ENCODE measurements around the gene FAM120AOS. TPM values are rescaled to one million over a fixed set of nuclear protein-coding genes. Genes with fewer than 3 reads are reported as not detected.

FAM120AOS gene
- total RNA-seq (10 to 100 TPM; 34.8 to 38.8 TPM), total RNA-seq (74.8 to 79.8 reads per million in 2 donors)

- no peaks in the 10 kb centered on the region for H3K9me3 ChIP-seq (ENCODE audit: control insufficient read depth, low read length, poor library complexity, severe bottlenecking)
- Mint-ChIP-seq H3K27me3 (no peaks in the 10 kb centered on the region), H3K36me3 (ENCODE audit: low read depth) (peaks cover 6% of the 10 kb centered on the region), H3K4me3 (peak within 1 kb of the TSS; percentile 99), H3K27ac (peak within 1 kb of the TSS; percentile 97), H3K4me1 (peaks cover 42% of the 10 kb centered on the region)
- peak; percentile 77 for ATAC-seq
- peak; percentile 58 to 81 (median 73) for DNase-seq
These were observed at the start of gene FAM120AOS for GRCh38 chr9:93453047-93453914. TSS of gene FAM120AOS (minus strand) at chr9:93453581. CDS start at chr9:93452709, 872 bp downstream.

- peak overlapping the region; percentile 97 for H3K27ac Mint-ChIP-seq
- H3K9me3 ChIP-seq (ENCODE audit: control insufficient read depth, low read length, poor library complexity, severe bottlenecking): no peaks in the 10 kb centered on the region
- no peak for ATAC-seq
- H3K36me3 Mint-ChIP-seq (ENCODE audit: low read depth): peaks cover 18% of the 10 kb centered on the region
- peak overlapping the region; percentile 96 for H3K4me3 Mint-ChIP-seq
- H3K4me1 Mint-ChIP-seq: peaks cover 48% of the 10 kb centered on the region
- no peaks in the 10 kb centered on the region for H3K27me3 Mint-ChIP-seq
- no peak for DNase-seq
These were observed 48.0 kb upstream of the FAM120AOS start for GRCh38 chr9:93501406-93501805.

- Mint-ChIP-seq H3K36me3 (ENCODE audit: low read depth) (peaks cover 21% of the 10 kb centered on the region), H3K4me3 (peak overlapping the region; percentile 96), H3K27ac (peak overlapping the region; percentile 97), H3K4me1 (peaks cover 49% of the 10 kb centered on the region), H3K27me3 (no peaks in the 10 kb centered on the region)
- no peak for DNase-seq
- no peaks in the 10 kb centered on the region for H3K9me3 ChIP-seq (ENCODE audit: control insufficient read depth, low read length, poor library complexity, severe bottlenecking)
- no peak for ATAC-seq
These were observed 47.4 kb upstream of the FAM120AOS start for GRCh38 chr9:93500571-93501298.

- H3K9me3 ChIP-seq (ENCODE audit: control insufficient read depth, low read length, poor library complexity, severe bottlenecking): no peaks in the 10 kb centered on the region
- peaks cover 17% of the 10 kb centered on the region for H3K36me3 Mint-ChIP-seq (ENCODE audit: low read depth)
- H3K4me3 Mint-ChIP-seq: no peak overlapping the region
- peaks cover 36% of the 10 kb centered on the region for H3K4me1 Mint-ChIP-seq
- ATAC-seq: no peak
- no peaks in the 10 kb centered on the region for H3K27me3 Mint-ChIP-seq
- no peak for DNase-seq
- no peak overlapping the region for H3K27ac Mint-ChIP-seq
These were observed 42.9 kb upstream of the FAM120AOS start for GRCh38 chr9:93496285-93496684.

GRCh38 chr9:93493949-93494348 is 40.6 kb upstream of the FAM120AOS start:
- no peak for ATAC-seq
- peaks cover 12% of the 10 kb centered on the region for H3K36me3 Mint-ChIP-seq (ENCODE audit: low read depth)
- no peak for DNase-seq
- no peaks in the 10 kb centered on the region for H3K27me3 Mint-ChIP-seq
- peaks cover 20% of the 10 kb centered on the region for H3K4me1 Mint-ChIP-seq
- no peak overlapping the region for H3K4me3 Mint-ChIP-seq
- peak overlapping the region; percentile 37 for H3K27ac Mint-ChIP-seq
- H3K9me3 ChIP-seq (ENCODE audit: control insufficient read depth, low read length, poor library complexity, severe bottlenecking): no peaks in the 10 kb centered on the region

GRCh38 chr9:93492327-93492726 is 38.9 kb upstream of the FAM120AOS start:
- peaks cover 30% of the 10 kb centered on the region for H3K4me1 Mint-ChIP-seq

GRCh38 chr9:93491593-93492232 is 38.3 kb upstream of the FAM120AOS start:
- H3K27ac Mint-ChIP-seq: peak overlapping the region; percentile 86
- DNase-seq: no peak
- peaks cover 30% of the 10 kb centered on the region for H3K4me1 Mint-ChIP-seq
- H3K27me3 Mint-ChIP-seq: no peaks in the 10 kb centered on the region
- H3K36me3 Mint-ChIP-seq (ENCODE audit: low read depth): peaks cover 19% of the 10 kb centered on the region
- ATAC-seq: no peak
- H3K4me3 Mint-ChIP-seq: no peak overlapping the region
- H3K9me3 ChIP-seq (ENCODE audit: control insufficient read depth, low read length, poor library complexity, severe bottlenecking): no peaks in the 10 kb centered on the region

More at GRCh38 chr9:93492327-93492726, 38.9 kb upstream of the FAM120AOS start:
- no peaks in the 10 kb centered on the region for H3K9me3 ChIP-seq (ENCODE audit: control insufficient read depth, low read length, poor library complexity, severe bottlenecking)
- DNase-seq (no peak), ATAC-seq (no peak)
- Mint-ChIP-seq H3K36me3 (ENCODE audit: low read depth) (peaks cover 17% of the 10 kb centered on the region), H3K27ac (peak overlapping the region; percentile 49), H3K4me3 (no peak overlapping the region), H3K27me3 (no peaks in the 10 kb centered on the region)

- no peak for ATAC-seq
- H3K27me3 Mint-ChIP-seq: no peaks in the 10 kb centered on the region
- H3K9me3 ChIP-seq (ENCODE audit: control insufficient read depth, low read length, poor library complexity, severe bottlenecking): no peaks in the 10 kb centered on the region
- H3K4me3 Mint-ChIP-seq: no peak overlapping the region
- H3K4me1 Mint-ChIP-seq: peaks cover 29% of the 10 kb centered on the region
- peaks cover 12% of the 10 kb centered on the region for H3K36me3 Mint-ChIP-seq (ENCODE audit: low read depth)
- DNase-seq: no peak
- peak overlapping the region; percentile 39 for H3K27ac Mint-ChIP-seq
These were observed 34.9 kb upstream of the FAM120AOS start for GRCh38 chr9:93488244-93488643.

GRCh38 chr9:93486268-93486667 is 32.9 kb upstream of the FAM120AOS start:
- H3K36me3 Mint-ChIP-seq (ENCODE audit: low read depth): peaks cover 12% of the 10 kb centered on the region
- DNase-seq (no peak), ATAC-seq (no peak)
- no peaks in the 10 kb centered on the region for H3K9me3 ChIP-seq (ENCODE audit: control insufficient read depth, low read length, poor library complexity, severe bottlenecking)
- H3K27ac Mint-ChIP-seq: no peak overlapping the region
- peaks cover 35% of the 10 kb centered on the region for H3K4me1 Mint-ChIP-seq
- no peaks in the 10 kb centered on the region for H3K27me3 Mint-ChIP-seq
- no peak overlapping the region for H3K4me3 Mint-ChIP-seq

GRCh38 chr9:93483497-93483896 is 30.1 kb upstream of the FAM120AOS start:
- no peak for ATAC-seq
- Mint-ChIP-seq H3K36me3 (ENCODE audit: low read depth) (peaks cover 12% of the 10 kb centered on the region), H3K4me3 (no peak overlapping the region), H3K27ac (no peak overlapping the region), H3K4me1 (peaks cover 41% of the 10 kb centered on the region), H3K27me3 (no peaks in the 10 kb centered on the region)
- no peak for DNase-seq
- H3K9me3 ChIP-seq (ENCODE audit: control insufficient read depth, low read length, poor library complexity, severe bottlenecking): no peaks in the 10 kb centered on the region

GRCh38 chr9:93480728-93481324 is 27.4 kb upstream of the FAM120AOS start:
- no peaks in the 10 kb centered on the region for H3K9me3 ChIP-seq (ENCODE audit: control insufficient read depth, low read length, poor library complexity, severe bottlenecking)
- no peak overlapping the region for H3K27ac Mint-ChIP-seq
- no peaks in the 10 kb centered on the region for H3K27me3 Mint-ChIP-seq
- peaks cover 6% of the 10 kb centered on the region for H3K36me3 Mint-ChIP-seq (ENCODE audit: low read depth)
- DNase-seq (no peak), ATAC-seq (no peak)
- H3K4me3 Mint-ChIP-seq: no peak overlapping the region
- peaks cover 32% of the 10 kb centered on the region for H3K4me1 Mint-ChIP-seq

- no peak overlapping the region for H3K27ac Mint-ChIP-seq
- DNase-seq: no peak
- no peak for ATAC-seq
- H3K4me3 Mint-ChIP-seq: no peak overlapping the region
- no peaks in the 10 kb centered on the region for H3K27me3 Mint-ChIP-seq
- H3K36me3 Mint-ChIP-seq (ENCODE audit: low read depth): peaks cover 6% of the 10 kb centered on the region
- no peaks in the 10 kb centered on the region for H3K9me3 ChIP-seq (ENCODE audit: control insufficient read depth, low read length, poor library complexity, severe bottlenecking)
- H3K4me1 Mint-ChIP-seq: peaks cover 32% of the 10 kb centered on the region
These were observed 26.9 kb upstream of the FAM120AOS start for GRCh38 chr9:93480262-93480661.

- H3K36me3 Mint-ChIP-seq (ENCODE audit: low read depth): peaks cover 6% of the 10 kb centered on the region
These were observed 26.3 kb upstream of the FAM120AOS start for GRCh38 chr9:93479726-93480125.

More at GRCh38 chr9:93479726-93480125, 26.3 kb upstream of the FAM120AOS start:
- Mint-ChIP-seq H3K27me3 (no peaks in the 10 kb centered on the region), H3K27ac (no peak overlapping the region), H3K4me1 (peaks cover 33% of the 10 kb centered on the region), H3K4me3 (no peak overlapping the region)
- ATAC-seq (no peak), DNase-seq (no peak)
- H3K9me3 ChIP-seq (ENCODE audit: control insufficient read depth, low read length, poor library complexity, severe bottlenecking): no peaks in the 10 kb centered on the region

All from T-helper 17 cell (primary cell).